OCI-LY1 (cell line): ENCODE data around the gene CENPQ.

Experiments used
- EZH2 ChIP-seq: fragments of 200-600 bp; sonication (generic), shearing (Covaris generic); IDR thresholded peaks from 2 replicates; pipeline ENCODE4 v1.8.0; 2017; ENCODE audit warnings: borderline replicate concordance, mixed run types, mild to moderate bottlenecking, antibody characterized with exemption, low read length, moderate library complexity, mixed read lengths
- TF ChIP-seq, protein P1 (sequence below): fragments of 200-600 bp; sonication (generic), shearing (Covaris generic); IDR thresholded peaks from 2 replicates; pipeline ENCODE4 v1.5.1; 2017; ENCODE audit warnings: mild to moderate bottlenecking, antibody characterized with exemption, low read length, moderate library complexity, mixed read lengths

DNA sequence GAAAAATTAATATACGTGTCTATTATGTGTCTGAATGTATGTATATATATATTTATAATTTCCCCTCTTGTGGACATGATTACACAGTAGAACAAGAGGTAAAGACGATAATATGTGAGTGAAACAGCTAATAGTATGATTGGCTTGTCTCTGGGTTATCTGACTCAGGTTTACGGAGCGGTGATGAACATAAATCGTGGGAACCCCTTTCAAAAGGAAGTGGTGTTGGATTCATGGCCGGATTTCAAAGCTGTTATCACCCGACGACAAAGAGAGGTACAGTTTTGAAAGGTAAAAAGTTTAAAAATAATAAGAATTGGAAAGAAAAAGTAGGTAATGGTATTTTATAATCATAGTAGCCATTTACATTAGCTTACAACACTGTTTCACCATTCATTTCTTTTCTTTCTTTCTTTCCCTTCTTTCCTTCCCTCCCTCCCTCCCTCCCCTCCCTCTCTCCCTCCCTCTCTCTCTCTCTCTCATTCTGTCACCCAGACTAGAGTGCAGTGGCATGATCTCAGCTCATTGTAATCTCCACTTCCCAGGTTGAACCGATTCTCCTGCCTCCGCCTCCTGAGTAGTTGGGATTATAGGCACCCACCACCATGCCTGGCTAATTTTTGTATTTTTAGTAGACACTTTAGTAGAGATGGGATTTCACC lies 52.4 kb downstream of the CENPQ start:
- TF ChIP-seq, protein P1, sequence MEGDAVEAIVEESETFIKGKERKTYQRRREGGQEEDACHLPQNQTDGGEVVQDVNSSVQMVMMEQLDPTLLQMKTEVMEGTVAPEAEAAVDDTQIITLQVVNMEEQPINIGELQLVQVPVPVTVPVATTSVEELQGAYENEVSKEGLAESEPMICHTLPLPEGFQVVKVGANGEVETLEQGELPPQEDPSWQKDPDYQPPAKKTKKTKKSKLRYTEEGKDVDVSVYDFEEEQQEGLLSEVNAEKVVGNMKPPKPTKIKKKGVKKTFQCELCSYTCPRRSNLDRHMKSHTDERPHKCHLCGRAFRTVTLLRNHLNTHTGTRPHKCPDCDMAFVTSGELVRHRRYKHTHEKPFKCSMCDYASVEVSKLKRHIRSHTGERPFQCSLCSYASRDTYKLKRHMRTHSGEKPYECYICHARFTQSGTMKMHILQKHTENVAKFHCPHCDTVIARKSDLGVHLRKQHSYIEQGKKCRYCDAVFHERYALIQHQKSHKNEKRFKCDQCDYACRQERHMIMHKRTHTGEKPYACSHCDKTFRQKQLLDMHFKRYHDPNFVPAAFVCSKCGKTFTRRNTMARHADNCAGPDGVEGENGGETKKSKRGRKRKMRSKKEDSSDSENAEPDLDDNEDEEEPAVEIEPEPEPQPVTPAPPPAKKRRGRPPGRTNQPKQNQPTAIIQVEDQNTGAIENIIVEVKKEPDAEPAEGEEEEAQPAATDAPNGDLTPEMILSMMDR: no peak
- TF ChIP-seq EZH2: no peak
